Kidney epithelial cell (primary cell): ENCODE data around the gene GADD45B. TPM values are rescaled to one million over a fixed set of nuclear protein-coding genes. Genes with fewer than 3 reads are reported as not detected.

Experiments used
- DNase-seq: peaks from one replicate; pipeline ENCODE4 v3.0.0-alpha.2; 2010; ENCODE audit warnings: low read depth
- H3K27me3 ChIP-seq: 2 replicates; pipeline ENCODE4 v1.6.0; 2011; ENCODE audit warnings: low read length; ENCODE audit not compliant: control insufficient read depth, insufficient read depth
- H3K36me3 ChIP-seq: 2 replicates; pipeline ENCODE4 v1.5.1; 2011; ENCODE audit warnings: low read length; ENCODE audit not compliant: control insufficient read depth, insufficient read depth
- H3K4me3 ChIP-seq: 2 replicates; pipeline ENCODE4 v1.5.1; 2011; ENCODE audit warnings: low read depth, mild to moderate bottlenecking, control low read depth, low read length
- total RNA-seq: library from RNA; depleted of rRNA; stranded (reverse); fragments of >200 nt; gene quantifications from 2 replicates; pipeline ENCODE4 v1.2.3, GENCODE V29; 2015
- TF ChIP-seq, protein P1 (sequence below): IDR thresholded peaks from 2 replicates; pipeline ENCODE4 v1.5.1; 2011; ENCODE audit warnings: mild to moderate bottlenecking, moderate library complexity, low read length, control low read depth, inconsistent platforms; ENCODE audit not compliant: insufficient read depth, poor library complexity, severe bottlenecking

The GADD45B gene
- total RNA-seq, 1 donor from 2014 or later, result 99.6 TPM

- TF ChIP-seq, protein P1, sequence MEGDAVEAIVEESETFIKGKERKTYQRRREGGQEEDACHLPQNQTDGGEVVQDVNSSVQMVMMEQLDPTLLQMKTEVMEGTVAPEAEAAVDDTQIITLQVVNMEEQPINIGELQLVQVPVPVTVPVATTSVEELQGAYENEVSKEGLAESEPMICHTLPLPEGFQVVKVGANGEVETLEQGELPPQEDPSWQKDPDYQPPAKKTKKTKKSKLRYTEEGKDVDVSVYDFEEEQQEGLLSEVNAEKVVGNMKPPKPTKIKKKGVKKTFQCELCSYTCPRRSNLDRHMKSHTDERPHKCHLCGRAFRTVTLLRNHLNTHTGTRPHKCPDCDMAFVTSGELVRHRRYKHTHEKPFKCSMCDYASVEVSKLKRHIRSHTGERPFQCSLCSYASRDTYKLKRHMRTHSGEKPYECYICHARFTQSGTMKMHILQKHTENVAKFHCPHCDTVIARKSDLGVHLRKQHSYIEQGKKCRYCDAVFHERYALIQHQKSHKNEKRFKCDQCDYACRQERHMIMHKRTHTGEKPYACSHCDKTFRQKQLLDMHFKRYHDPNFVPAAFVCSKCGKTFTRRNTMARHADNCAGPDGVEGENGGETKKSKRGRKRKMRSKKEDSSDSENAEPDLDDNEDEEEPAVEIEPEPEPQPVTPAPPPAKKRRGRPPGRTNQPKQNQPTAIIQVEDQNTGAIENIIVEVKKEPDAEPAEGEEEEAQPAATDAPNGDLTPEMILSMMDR, result no peak
- H3K27me3 ChIP-seq, result no peaks in the 10 kb centered on the region
- peaks cover 4% of the 10 kb centered on the region for H3K36me3 ChIP-seq
- H3K4me3 ChIP-seq, result no peak overlapping the region
- no peak for DNase-seq
Measured at GRCh38 chr19:2428756-2429711, 46.9 kb upstream of the GADD45B start.

DNA sequence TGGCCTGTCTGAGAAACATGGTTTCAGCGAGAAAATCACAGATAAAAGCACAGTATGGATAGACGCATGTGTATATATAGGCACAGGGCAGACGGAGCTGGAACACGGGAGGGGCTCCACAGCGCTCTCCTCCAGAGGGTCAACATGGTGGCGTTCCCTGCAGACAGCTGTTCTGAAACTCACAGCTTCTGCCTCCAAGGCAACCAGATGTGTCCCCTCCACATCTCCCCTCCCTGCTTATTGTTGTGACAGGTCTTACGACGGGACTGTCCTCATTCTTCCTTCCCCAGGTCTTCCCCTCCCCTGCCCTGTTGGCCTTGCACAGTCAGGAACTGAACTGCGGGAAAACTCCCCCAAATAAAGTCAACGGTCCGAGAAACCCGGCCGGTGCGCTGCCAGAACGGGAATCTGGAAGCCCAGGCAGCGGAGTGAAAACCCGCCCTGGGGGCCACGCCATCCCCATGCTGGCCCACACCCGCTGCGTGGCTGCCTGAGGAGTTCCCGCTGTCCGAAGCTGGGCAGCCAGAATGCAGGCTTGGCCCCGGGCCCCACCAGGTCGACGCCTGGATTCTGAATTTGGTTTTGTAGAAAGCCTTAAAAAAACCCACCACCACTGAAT, 45.9 kb upstream of the GADD45B start:
- H3K27me3 ChIP-seq, result no peaks in the 10 kb centered on the region
- no peak for DNase-seq
- TF ChIP-seq, protein P1, result no peak
- peaks cover 4% of the 10 kb centered on the region for H3K36me3 ChIP-seq
- no peak overlapping the region for H3K4me3 ChIP-seq

- peaks cover 2% of the 10 kb centered on the region for H3K36me3 ChIP-seq
- TF ChIP-seq, protein P1, result no peak
- no peak overlapping the region for H3K4me3 ChIP-seq
- DNase-seq, result no peak
- H3K27me3 ChIP-seq, result no peaks in the 10 kb centered on the region
Measured at GRCh38 chr19:2431318-2432055, 44.4 kb upstream of the GADD45B start.

GRCh38 chr19:2432131-2432848, 43.6 kb upstream of the GADD45B start:
- Histone ChIP-seq H3K27me3 (no peaks in the 10 kb centered on the region), H3K4me3 (no peak overlapping the region), H3K36me3 (peaks cover 2% of the 10 kb centered on the region)
- TF ChIP-seq, protein P1, result no peak
- DNase-seq, result no peak

- DNase-seq, result no peak
- TF ChIP-seq, protein P1, result no peak
- H3K36me3 ChIP-seq, result peaks cover 2% of the 10 kb centered on the region
- no peak overlapping the region for H3K4me3 ChIP-seq
- no peaks in the 10 kb centered on the region for H3K27me3 ChIP-seq
Measured at GRCh38 chr19:2433854-2434253, 42.1 kb upstream of the GADD45B start.
